ENCODE results near the gene DLAT.
"Not testable (repeated sequence)": the region's sequence is repeated elsewhere in the genome, so short reads cannot be mapped to it uniquely, and the experiment has no call there.

The DLAT gene

DNA sequence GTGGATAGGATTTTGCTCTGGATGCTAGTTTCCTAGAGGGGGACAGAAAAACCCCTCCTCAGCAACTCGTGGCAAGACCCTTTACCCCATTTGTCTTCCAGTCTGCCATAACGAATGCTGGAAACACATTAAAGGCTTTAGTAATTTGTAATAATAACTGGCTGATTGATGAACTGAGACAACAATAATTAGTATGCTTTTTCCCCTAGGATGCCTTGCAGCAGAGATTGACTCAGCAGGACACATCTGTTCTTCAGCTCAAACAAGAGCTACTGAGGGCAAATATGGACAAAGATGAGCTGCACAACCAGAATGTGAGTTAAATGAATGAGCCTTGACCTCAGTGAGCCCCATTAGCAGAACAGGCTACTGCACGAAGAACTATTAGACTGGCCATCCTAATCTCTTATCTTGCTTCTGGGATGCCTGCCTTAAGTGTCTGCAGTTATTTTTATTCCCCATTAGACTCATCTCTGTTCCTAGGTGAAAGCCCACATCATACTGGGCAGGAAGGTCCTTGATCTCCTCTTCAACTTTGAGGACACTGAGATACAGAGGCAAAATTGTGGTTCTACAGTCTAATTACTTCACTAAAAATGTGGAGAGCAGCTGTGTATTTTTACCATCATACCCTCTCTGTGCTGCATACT lies 32.9 kb upstream of the DLAT start:
- H3K23ac ChIP-seq (ENCODE audit: low read length), result no peak overlapping the region
- H3K4ac ChIP-seq (ENCODE audit: low read depth, low read length), result no peak overlapping the region
- H2BK12ac ChIP-seq (ENCODE audit: low read length), result no peak overlapping the region
- no peak overlapping the region for H4K91ac ChIP-seq (ENCODE audit: low read depth, low read length)
- no peak overlapping the region for H3K9ac ChIP-seq (ENCODE audit: low read length)
- WGBS (ENCODE audit: extremely low coverage, insufficient coverage, insufficient read length), result no CpG with 5 or more reads among the region's 3 CpGs
- H2BK120ac ChIP-seq (ENCODE audit: insufficient read depth, low read length, poor library complexity), result no peak overlapping the region
- H4K8ac ChIP-seq (ENCODE audit: low read depth, low read length), result no peak overlapping the region
- no peak for DNase-seq
- H2AFZ ChIP-seq (ENCODE audit: insufficient read depth, low read length, poor library complexity), result no peak overlapping the region
- no peak overlapping the region for H3K18ac ChIP-seq (ENCODE audit: low read length)
- no peaks in the 10 kb centered on the region for H3K79me1 ChIP-seq (ENCODE audit: low read length)
- H3K79me2 ChIP-seq (ENCODE audit: control insufficient read depth, insufficient read depth, low read length, poor library complexity), result no peaks in the 10 kb centered on the region
- no peak overlapping the region for H2AK5ac ChIP-seq (ENCODE audit: low read length)
- H3K4me1 ChIP-seq (ENCODE audit: control insufficient read depth in 1 of 2, insufficient read depth in 2 of 2, low read length in 2 of 2), result no peaks in the 10 kb centered on the region
- H3K27me3 ChIP-seq (ENCODE audit: insufficient read depth, low read length), result no peaks in the 10 kb centered on the region
- H2BK5ac ChIP-seq (ENCODE audit: low read depth, low read length, poor library complexity), result no peak overlapping the region
- no peak overlapping the region for H3K27ac ChIP-seq (ENCODE audit: low read depth, low read length)
- no peak overlapping the region for H4K12ac ChIP-seq (ENCODE audit: low read depth, low read length)
- H3K4me3 ChIP-seq (ENCODE audit: low read depth, low read length), result no peak overlapping the region
- no peak overlapping the region for H3K14ac ChIP-seq (ENCODE audit: low read length)
- no peaks in the 10 kb centered on the region for H3K9me3 ChIP-seq (ENCODE audit: insufficient read depth, low read depth, low read length)
- H3K36me3 ChIP-seq (ENCODE audit: control insufficient read depth in 1 of 2, insufficient read depth in 2 of 2, low read length in 2 of 2), result peaks cover 0 to 2% of the 10 kb centered on the region in 2 experiments
- H3K4me2 ChIP-seq (ENCODE audit: low read length), result no peak overlapping the region

DNA sequence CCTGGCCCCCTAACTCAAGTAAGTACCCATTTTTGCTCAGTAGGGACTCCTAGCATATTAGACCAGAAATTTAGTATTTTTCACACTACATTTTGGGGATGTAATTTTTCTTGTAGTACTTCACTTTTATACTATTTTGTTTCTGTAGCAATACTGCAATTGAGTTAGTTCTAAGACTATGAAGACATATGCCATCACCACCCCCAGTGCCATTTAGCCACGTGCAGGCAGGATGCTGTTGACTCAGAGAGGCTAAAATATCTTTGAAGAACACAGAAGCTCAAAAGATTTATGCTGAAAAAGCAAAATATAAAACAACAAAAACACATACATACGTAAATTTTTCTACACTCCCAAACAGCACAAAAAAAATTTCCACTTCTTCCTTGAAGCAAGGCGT lies 29.1 kb upstream of the DLAT start:
- no peak overlapping the region for H3K23ac ChIP-seq (ENCODE audit: low read length)
- H3K79me2 ChIP-seq (ENCODE audit: control insufficient read depth, insufficient read depth, low read length, poor library complexity), result no peaks in the 10 kb centered on the region
- no peak overlapping the region for H4K12ac ChIP-seq (ENCODE audit: low read depth, low read length)
- H2BK120ac ChIP-seq (ENCODE audit: insufficient read depth, low read length, poor library complexity), result no peak overlapping the region
- no peak overlapping the region for H4K91ac ChIP-seq (ENCODE audit: low read depth, low read length)
- H3K4me1 ChIP-seq (ENCODE audit: control insufficient read depth in 1 of 2, insufficient read depth in 2 of 2, low read length in 2 of 2), result no peaks in the 10 kb centered on the region
- H3K4ac ChIP-seq (ENCODE audit: low read depth, low read length), result no peak overlapping the region
- H2AFZ ChIP-seq (ENCODE audit: insufficient read depth, low read length, poor library complexity), result no peak overlapping the region
- H3K14ac ChIP-seq (ENCODE audit: low read length), result no peak overlapping the region
- no peak overlapping the region for H3K9ac ChIP-seq (ENCODE audit: low read length)
- H3K9me3 ChIP-seq (ENCODE audit: insufficient read depth, low read depth, low read length), result no peaks in the 10 kb centered on the region
- H3K27ac ChIP-seq (ENCODE audit: low read depth, low read length), result no peak overlapping the region
- H4K8ac ChIP-seq (ENCODE audit: low read depth, low read length), result no peak overlapping the region
- H2AK5ac ChIP-seq (ENCODE audit: low read length), result no peak overlapping the region
- H3K79me1 ChIP-seq (ENCODE audit: low read length), result no peaks in the 10 kb centered on the region
- no peak overlapping the region for H3K4me2 ChIP-seq (ENCODE audit: low read length)
- H2BK12ac ChIP-seq (ENCODE audit: low read length), result no peak overlapping the region
- DNase-seq, result no peak
- no peaks in the 10 kb centered on the region for H3K27me3 ChIP-seq (ENCODE audit: insufficient read depth, low read length)
- H2BK5ac ChIP-seq (ENCODE audit: low read depth, low read length, poor library complexity), result no peak overlapping the region
- WGBS (ENCODE audit: extremely low coverage, insufficient coverage, insufficient read length), result 100% methylated on average over 1 of the region's 3 CpGs
- no peak overlapping the region for H3K4me3 ChIP-seq (ENCODE audit: low read depth, low read length)
- no peak overlapping the region for H3K18ac ChIP-seq (ENCODE audit: low read length)
- H3K36me3 ChIP-seq (ENCODE audit: control insufficient read depth in 1 of 2, insufficient read depth in 2 of 2, low read length in 2 of 2), result peaks cover 0 to 2% of the 10 kb centered on the region in 2 experiments

GRCh38 chr11:111996669-111997068 lies 28.5 kb upstream of the DLAT start:
- H3K14ac ChIP-seq (ENCODE audit: low read length); H2BK120ac ChIP-seq (ENCODE audit: insufficient read depth, low read length, poor library complexity); H2BK12ac ChIP-seq (ENCODE audit: low read length); H3K27me3 ChIP-seq (ENCODE audit: insufficient read depth, low read length); H2AK5ac ChIP-seq (ENCODE audit: low read length); H3K27ac ChIP-seq (ENCODE audit: low read depth, low read length); H3K4ac ChIP-seq (ENCODE audit: low read depth, low read length); H3K4me3 ChIP-seq (ENCODE audit: low read depth, low read length); H4K8ac ChIP-seq (ENCODE audit: low read depth, low read length); H4K91ac ChIP-seq (ENCODE audit: low read depth, low read length); H3K23ac ChIP-seq (ENCODE audit: low read length); H3K4me1 ChIP-seq (ENCODE audit: control insufficient read depth in 1 of 2, insufficient read depth in 2 of 2, low read length in 2 of 2); H3K9me3 ChIP-seq (ENCODE audit: insufficient read depth, low read depth, low read length); H3K18ac ChIP-seq (ENCODE audit: low read length); H3K79me2 ChIP-seq (ENCODE audit: control insufficient read depth, insufficient read depth, low read length, poor library complexity); H3K4me2 ChIP-seq (ENCODE audit: low read length); H3K9ac ChIP-seq (ENCODE audit: low read length); H4K12ac ChIP-seq (ENCODE audit: low read depth, low read length); H3K36me3 ChIP-seq (ENCODE audit: control insufficient read depth in 1 of 2, insufficient read depth in 2 of 2, low read length in 2 of 2); H2BK5ac ChIP-seq (ENCODE audit: low read depth, low read length, poor library complexity); H3K79me1 ChIP-seq (ENCODE audit: low read length); H2AFZ ChIP-seq (ENCODE audit: insufficient read depth, low read length, poor library complexity): not testable (repeated sequence)
- WGBS (ENCODE audit: extremely low coverage, insufficient coverage, insufficient read length), result no CpG with 5 or more reads among the region's 5 CpGs
- DNase-seq, result peak in 1 of 2 donors; percentile 47

GRCh38 chr11:111999111-111999510 lies 26.1 kb upstream of the DLAT start:
- no peak overlapping the region for H3K27ac ChIP-seq (ENCODE audit: low read depth, low read length)
- no peak overlapping the region for H4K91ac ChIP-seq (ENCODE audit: low read depth, low read length)
- H2BK120ac ChIP-seq (ENCODE audit: insufficient read depth, low read length, poor library complexity), result no peak overlapping the region
- no peak overlapping the region for H2BK12ac ChIP-seq (ENCODE audit: low read length)
- peaks cover 0 to 2% of the 10 kb centered on the region in 2 experiments for H3K36me3 ChIP-seq (ENCODE audit: control insufficient read depth in 1 of 2, insufficient read depth in 2 of 2, low read length in 2 of 2)
- H3K18ac ChIP-seq (ENCODE audit: low read length), result no peak overlapping the region
- no peaks in the 10 kb centered on the region for H3K4me1 ChIP-seq (ENCODE audit: control insufficient read depth in 1 of 2, insufficient read depth in 2 of 2, low read length in 2 of 2)
- no peak overlapping the region for H2AK5ac ChIP-seq (ENCODE audit: low read length)
- no peak overlapping the region for H3K4me2 ChIP-seq (ENCODE audit: low read length)
- no peak overlapping the region for H3K4me3 ChIP-seq (ENCODE audit: low read depth, low read length)
- no peaks in the 10 kb centered on the region for H3K79me2 ChIP-seq (ENCODE audit: control insufficient read depth, insufficient read depth, low read length, poor library complexity)
- no peak overlapping the region for H4K8ac ChIP-seq (ENCODE audit: low read depth, low read length)
- H4K12ac ChIP-seq (ENCODE audit: low read depth, low read length), result no peak overlapping the region
- DNase-seq, result no peak
- H3K14ac ChIP-seq (ENCODE audit: low read length), result no peak overlapping the region
- H3K9ac ChIP-seq (ENCODE audit: low read length), result no peak overlapping the region
- no peaks in the 10 kb centered on the region for H3K79me1 ChIP-seq (ENCODE audit: low read length)
- H3K4ac ChIP-seq (ENCODE audit: low read depth, low read length), result no peak overlapping the region
- H3K23ac ChIP-seq (ENCODE audit: low read length), result no peak overlapping the region
- H2AFZ ChIP-seq (ENCODE audit: insufficient read depth, low read length, poor library complexity), result no peak overlapping the region
- H3K9me3 ChIP-seq (ENCODE audit: insufficient read depth, low read depth, low read length), result no peaks in the 10 kb centered on the region
- H3K27me3 ChIP-seq (ENCODE audit: insufficient read depth, low read length), result no peaks in the 10 kb centered on the region
- H2BK5ac ChIP-seq (ENCODE audit: low read depth, low read length, poor library complexity), result no peak overlapping the region
